ENCODE data around the gene RFFL. TPM values are rescaled to one million over a fixed set of nuclear protein-coding genes. Genes with fewer than 3 reads are reported as not detected.
"Not testable (repeated sequence)": the region's sequence is repeated elsewhere in the genome, so short reads cannot be mapped to it uniquely, and the experiment has no call there.

Gene RFFL
- polyA plus RNA-seq, 4 donors, result 17.8 to 25.2 (median 22.9) TPM

- DNase-seq (ENCODE audit: low read depth in 4 of 4, low spot score in 2 of 4), result no peak
Observed at GRCh38 chr17:35051183-35051578, 12.3 kb downstream of the RFFL start.

DNA sequence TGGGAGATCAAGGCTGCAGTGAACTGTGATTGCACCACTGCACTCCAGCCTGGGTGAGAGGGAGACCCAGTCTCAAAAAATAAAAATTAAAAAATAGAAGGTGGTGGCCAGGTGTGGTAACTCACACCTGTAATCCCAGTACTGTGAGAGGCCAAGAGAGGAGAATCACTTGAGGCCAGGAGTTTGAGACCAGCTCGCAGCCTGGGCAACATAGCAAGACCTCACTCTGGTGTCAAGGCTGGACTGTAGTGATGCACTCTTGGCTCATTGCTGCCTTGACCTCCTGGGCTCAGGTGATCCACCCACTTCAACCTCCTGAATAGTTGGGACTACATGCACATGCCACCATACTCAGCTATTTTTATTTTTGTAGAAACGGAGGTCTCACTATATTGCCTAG lies 13.3 kb downstream of the RFFL start:
- no peak for DNase-seq (ENCODE audit: low read depth in 4 of 4, low spot score in 2 of 4)

DNA sequence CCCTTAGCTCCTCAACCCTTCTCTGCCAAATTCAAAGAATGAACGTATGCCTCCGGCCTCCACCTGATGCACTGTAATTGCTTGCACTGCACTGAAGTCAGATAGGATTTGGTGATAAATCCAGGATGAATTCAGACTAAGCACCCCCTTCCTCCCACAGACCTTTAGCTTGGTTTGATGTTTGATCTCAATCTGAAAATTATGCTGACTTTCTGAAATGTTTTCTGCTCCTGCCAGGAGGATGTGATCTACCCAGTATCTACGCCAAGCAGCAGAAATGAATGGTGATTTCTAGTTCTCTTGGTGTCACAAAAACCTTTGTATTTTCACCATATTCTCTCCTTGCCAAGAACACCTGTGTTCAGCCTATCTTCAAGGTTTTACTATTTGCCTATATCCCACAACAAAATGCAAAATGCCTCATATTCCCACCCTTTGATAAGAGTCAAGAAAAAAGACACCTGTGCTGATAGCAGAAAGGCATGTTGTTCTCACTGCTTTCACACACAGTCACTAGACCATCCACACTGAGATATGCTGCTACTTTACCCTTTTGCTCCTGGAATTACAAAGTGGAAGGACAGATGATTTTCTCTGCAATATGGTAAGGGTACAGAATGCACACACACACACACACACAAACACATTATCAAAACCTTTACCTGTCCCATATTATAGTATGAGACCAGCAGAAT lies 14.7 kb downstream of the RFFL start:
- no peak for DNase-seq (ENCODE audit: low read depth in 4 of 4, low spot score in 2 of 4)

- DNase-seq (ENCODE audit: low read depth in 4 of 4, low spot score in 2 of 4), result no peak
Observed at GRCh38 chr17:35046740-35047283, 16.7 kb downstream of the RFFL start.

DNA sequence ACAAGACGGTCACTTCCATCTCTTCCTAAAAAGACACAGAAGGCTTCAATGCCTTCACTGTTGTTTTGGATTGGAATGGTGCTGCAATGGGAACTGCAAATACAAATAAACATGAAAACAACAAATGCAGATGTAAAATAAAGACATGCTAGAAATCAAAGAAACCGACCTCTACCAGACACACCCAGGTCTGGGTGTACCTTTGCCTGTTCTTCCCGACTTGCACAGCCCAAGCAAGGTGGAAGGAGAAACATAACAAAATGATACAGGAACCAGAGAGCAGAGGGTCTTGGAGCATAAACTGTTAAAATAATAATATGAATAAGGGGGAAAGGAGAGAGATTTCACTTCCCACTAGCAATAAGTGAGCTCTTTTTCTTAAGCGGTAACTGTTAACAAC lies 17.3 kb downstream of the RFFL start:
- DNase-seq (ENCODE audit: low read depth in 4 of 4, low spot score in 2 of 4), result no peak

- not testable (repeated sequence) for DNase-seq (ENCODE audit: low read depth in 4 of 4, low spot score in 2 of 4)
Observed at GRCh38 chr17:35045458-35045979, 18.0 kb downstream of the RFFL start.

DNA sequence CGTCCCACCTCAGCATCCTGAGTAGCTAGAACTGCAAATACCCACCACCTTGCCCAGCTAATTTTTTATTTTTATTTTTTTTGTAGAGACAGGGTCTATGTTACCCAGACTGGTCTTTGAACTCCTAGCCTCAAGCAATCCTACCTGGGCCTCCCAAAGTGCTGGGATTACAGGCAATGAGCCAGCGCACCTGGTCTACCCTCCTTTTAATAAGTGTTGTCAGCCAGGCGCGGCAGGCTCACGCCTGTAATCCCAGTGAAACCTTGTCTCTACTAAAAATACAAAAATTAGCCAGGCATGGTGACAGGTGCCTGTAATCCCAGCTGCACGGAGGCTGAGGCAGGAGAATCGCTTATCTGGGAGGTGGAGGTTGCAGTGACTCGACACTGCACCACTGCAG lies 19.3 kb downstream of the RFFL start:
- DNase-seq (ENCODE audit: low read depth in 4 of 4, low spot score in 2 of 4), result no peak

DNA sequence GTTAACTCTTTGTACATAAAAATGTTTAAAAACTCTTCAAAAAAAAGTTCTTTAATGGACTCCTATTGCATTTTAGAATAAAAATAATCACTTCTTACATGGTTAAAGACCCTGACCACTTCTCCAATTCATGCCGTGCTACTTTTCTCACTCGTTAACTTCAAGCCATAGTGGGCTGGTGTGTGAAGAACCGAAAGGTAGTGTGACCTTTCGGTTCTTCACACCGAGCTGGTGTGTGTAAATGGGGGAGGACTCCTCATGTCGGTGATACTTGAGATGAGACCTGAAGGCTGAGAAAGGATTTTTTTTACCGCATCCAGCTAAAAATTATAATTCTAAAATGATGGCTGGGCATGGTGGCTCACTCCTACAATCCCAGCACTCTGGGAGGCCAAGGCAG lies 22.1 kb downstream of the RFFL start:
- DNase-seq (ENCODE audit: low read depth in 4 of 4, low spot score in 2 of 4), result no peak

GRCh38 chr17:35038453-35038852 lies 25.1 kb downstream of the RFFL start:
- DNase-seq (ENCODE audit: low read depth in 4 of 4, low spot score in 2 of 4), result no peak

DNA sequence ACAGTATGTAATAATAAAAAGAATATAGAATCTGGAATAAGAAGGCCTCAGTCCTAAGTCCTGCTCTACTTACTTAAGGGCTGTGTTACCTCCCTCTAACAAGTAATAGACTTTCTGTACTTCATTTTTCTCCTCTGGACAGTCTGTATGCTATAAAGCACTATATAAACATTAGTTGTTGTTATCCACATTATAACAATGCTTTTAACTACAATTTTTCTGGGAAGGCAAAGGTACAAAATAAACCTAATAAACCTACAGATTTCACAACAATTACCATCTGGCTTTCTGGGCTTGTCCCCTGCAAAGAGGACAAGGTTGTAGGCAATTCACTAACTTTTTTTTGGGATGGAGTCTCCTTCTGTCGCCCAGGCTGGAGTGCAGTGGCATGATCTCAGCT lies 32.7 kb downstream of the RFFL start:
- DNase-seq (ENCODE audit: low read depth in 4 of 4, low spot score in 2 of 4), result no peak

- DNase-seq (ENCODE audit: low read depth in 4 of 4, low spot score in 2 of 4), result no peak
Observed at GRCh38 chr17:35028531-35029262, 34.8 kb downstream of the RFFL start.

DNA sequence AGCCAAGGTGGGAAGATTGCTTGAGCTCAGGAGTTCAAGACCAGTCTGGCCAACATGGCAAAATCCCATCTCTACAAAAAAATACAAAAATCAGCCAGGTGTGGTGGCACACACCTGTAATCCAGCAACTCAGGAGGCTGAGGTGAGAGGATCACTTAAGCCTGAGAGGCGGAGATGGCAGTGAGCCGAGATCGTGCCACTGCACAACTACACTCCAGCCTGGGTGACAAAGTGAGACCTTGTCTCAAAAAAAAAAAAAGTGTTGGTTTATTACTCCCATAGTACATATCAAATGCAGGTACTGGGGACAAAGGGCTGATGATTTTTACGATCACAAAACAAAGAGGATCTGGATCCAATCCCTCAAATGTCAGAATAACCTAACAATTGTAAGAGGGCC lies 35.4 kb downstream of the RFFL start:
- not testable (repeated sequence) for DNase-seq (ENCODE audit: low read depth in 4 of 4, low spot score in 2 of 4)

DNA sequence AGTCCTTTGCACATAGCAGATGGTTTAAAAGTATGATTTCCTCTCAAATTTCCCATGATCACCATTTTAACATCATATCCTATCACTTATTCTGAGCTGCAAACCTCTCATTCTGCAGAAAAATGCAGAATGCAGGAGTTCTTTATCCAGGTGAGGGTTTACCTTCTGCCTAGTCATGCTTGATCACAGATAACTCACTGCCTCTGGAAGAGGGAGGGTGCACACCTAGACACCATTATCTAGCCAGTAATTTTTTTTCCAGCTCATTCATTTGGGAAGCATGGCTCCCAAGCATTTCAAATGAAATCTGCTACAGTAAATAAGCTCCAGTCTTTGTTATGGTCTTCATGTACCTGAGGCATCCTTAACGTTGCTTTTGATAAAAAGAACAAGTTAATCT lies 38.0 kb downstream of the RFFL start:
- DNase-seq (ENCODE audit: low read depth in 4 of 4, low spot score in 2 of 4), result no peak

GRCh38 chr17:35023538-35023937 lies 40.0 kb downstream of the RFFL start:
- DNase-seq (ENCODE audit: low read depth in 4 of 4, low spot score in 2 of 4), result no peak

GRCh38 chr17:35022536-35023063 lies 40.9 kb downstream of the RFFL start:
- no peak for DNase-seq (ENCODE audit: low read depth in 4 of 4, low spot score in 2 of 4)

- no peak for DNase-seq (ENCODE audit: low read depth in 4 of 4, low spot score in 2 of 4)
Observed at GRCh38 chr17:35021520-35022380, 41.8 kb downstream of the RFFL start.

GRCh38 chr17:35019386-35020179 lies 43.9 kb downstream of the RFFL start:
- no peak for DNase-seq (ENCODE audit: low read depth in 4 of 4, low spot score in 2 of 4)

DNA sequence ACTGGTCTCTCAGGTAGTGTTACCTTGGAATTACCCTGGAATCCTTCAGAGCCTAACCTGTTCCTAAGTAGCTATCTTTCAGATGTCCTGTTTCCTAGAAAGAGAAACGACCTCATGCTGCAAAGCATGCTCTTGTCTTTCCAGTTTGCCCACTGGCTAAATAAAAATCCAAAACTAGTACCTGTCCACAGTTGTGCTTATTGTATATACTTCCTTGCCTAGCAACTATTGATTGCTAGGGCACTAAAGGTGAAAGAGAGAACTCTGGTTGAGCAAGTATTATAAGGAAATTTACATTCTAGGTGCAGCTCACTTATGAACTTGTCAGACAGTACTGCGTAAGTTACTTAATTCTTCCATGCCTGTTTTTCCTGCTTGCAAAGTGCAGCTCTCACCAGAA lies 44.7 kb downstream of the RFFL start:
- DNase-seq (ENCODE audit: low read depth in 4 of 4, low spot score in 2 of 4), result no peak

DNA sequence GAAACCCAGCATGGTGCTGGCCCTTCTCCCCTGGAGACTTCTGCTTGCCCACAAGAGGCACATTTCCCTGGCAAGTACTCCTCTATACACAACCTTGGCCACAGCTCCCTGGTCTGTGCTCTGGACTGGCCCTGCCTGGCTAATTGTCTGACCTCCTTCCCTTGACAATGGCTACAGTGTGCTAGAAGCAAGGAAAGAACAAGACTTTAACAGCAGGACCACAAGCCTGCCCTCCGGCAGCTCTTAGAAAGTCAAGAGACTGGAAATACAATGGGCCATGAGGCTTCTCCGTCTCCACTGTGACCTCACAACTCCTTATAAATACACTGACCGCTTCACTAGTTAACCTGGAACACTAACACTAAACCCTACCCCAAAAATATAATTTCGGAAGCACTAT lies 46.5 kb downstream of the RFFL start:
- DNase-seq (ENCODE audit: low read depth in 4 of 4, low spot score in 2 of 4), result no peak

- no peak for DNase-seq (ENCODE audit: low read depth in 4 of 4, low spot score in 2 of 4)
Observed at GRCh38 chr17:35016369-35016768, 47.1 kb downstream of the RFFL start.

Measured in left renal cortex interstitium (tissue), 4 donors.